GM18502 (cell line): ENCODE measurements around the gene ADD1.

Experiments
- ATAC-seq: cut with Tn5 transposase; IDR thresholded peaks from one replicate; pipeline ENCODE4 v1.9.1; 2021; ENCODE audit warnings: mild to moderate bottlenecking; ENCODE audit not compliant: unreplicated experiment, poor library complexity

The ADD1 gene

GRCh38 chr4:2855584-2855983 lies 11.9 kb downstream of the ADD1 start:
- ATAC-seq, result no peak

- no peak for ATAC-seq
Measured at GRCh38 chr4:2856266-2856665, 12.6 kb downstream of the ADD1 start.

GRCh38 chr4:2857349-2857927 lies 13.8 kb downstream of the ADD1 start:
- ATAC-seq, result no peak

DNA sequence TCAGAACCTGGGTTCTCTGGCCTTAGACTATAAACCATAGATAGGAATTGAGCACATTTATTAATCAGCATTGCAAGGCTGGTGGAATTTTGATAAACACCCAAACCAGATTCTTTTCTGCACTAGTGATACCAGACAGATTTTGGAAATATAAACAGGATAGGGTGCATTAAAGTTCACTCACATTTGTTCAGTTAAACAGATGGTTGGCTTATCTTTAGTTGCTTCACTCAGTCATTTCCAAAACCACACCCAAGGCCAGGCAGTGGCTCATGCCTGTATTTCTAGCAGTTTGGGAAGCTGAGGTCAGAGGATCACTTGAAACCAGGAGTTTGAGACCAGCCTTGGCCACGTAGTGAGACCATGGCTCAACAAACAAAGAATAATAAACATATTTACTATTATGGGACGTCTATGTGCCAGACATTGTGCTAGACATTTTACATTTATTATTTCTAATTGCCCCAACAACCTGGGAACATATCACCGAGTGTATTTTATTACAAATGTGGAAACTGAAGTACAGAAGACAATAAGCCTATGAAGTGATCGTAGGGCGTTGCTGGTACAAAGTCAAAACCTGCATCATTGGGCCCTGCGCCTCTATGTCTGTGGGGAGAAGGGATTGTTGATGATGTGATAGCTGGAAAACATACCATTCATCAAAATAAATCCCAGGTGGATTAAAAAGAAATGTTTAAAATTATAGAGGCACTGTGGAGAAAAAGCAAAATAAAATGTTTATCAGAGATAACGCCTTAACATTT lies 15.0 kb downstream of the ADD1 start:
- no peak for ATAC-seq

DNA sequence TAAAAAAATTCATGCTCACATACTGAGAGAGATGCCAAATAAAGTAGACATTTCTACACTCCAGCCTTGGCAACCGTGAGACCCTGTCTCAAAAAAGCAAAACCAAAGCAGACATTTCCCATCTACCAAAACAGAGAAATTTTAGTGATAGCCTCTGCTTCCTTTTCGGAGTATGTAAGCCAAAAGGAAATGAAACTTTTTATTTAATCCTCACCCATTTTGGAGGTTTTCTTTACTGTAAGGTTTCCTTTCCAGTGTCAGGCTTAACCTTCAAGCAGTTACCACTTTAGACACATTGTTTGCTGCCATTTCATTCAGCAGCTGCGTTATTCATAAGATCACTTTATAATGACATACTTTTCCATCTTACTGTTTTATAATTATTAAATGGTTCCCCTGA lies 15.9 kb downstream of the ADD1 start:
- ATAC-seq, result no peak

- ATAC-seq, result no peak
Measured at GRCh38 chr4:2860391-2861348, 17.0 kb downstream of the ADD1 start.

- ATAC-seq, result no peak
Measured at GRCh38 chr4:2861631-2862436, 18.2 kb downstream of the ADD1 start.

GRCh38 chr4:2862528-2862927 lies 18.9 kb downstream of the ADD1 start:
- ATAC-seq, result no peak

DNA sequence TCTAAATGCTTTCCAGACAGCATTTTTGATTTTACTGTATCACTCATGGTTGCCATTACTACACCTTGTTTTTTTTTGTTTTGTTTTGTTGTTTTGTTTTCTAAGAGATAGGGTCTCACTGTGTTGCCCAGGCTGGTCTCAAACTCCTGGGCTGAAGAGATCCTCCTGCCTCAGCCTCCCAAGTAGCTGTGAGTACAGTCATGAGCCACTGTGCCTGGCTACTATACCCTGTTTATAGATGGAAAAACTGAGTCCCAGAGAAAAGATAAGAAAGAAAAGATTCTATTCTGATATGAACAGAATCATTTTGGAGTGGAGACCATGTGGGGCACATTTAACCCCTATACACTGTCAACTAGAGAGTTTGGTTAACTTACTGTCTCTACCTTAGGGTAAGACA lies 20.0 kb downstream of the ADD1 start:
- no peak for ATAC-seq

- ATAC-seq, result no peak
Measured at GRCh38 chr4:2865196-2865780, 21.6 kb downstream of the ADD1 start.

GRCh38 chr4:2866160-2866861 lies 22.7 kb downstream of the ADD1 start:
- ATAC-seq, result no peak

GRCh38 chr4:2866891-2867290 lies 23.2 kb downstream of the ADD1 start:
- no peak for ATAC-seq

DNA sequence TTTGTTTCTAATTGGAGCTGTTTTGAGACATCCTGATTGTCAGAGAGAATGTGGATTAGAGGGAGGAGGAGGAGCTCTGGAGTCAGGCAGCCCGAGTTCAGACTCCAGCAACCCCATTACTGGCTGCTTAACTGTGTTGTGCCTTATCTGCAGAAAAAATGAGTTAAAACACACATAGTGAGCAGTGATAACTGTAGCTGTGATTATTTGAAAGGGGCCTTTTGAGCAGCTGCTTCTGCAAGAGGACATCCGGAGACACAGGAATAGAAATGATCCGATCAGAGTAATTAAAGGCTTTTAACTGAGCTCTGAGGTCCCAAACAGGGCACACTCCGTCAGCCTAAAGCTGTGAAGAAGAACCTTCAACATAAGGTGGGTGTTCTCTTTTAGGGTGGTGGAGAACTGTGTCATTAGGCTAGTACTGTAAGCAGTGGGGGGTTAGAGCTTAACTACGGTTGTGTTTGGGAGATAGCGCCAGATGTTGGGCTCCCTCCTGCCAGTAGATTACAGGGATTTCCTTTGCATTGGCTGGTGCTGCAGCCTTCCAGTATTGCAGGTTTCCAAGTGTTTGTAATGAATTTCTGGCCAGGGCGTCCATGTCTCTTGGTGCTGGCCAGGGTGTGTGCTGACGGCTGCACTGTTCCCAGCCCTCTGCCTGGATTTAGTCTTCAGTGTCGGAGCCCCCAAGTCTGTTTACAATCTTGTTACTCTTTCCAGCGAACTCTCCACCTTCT lies 24.3 kb downstream of the ADD1 start:
- ATAC-seq, result no peak

- ATAC-seq, result no peak
Measured at GRCh38 chr4:2868877-2869487, 25.3 kb downstream of the ADD1 start.

GRCh38 chr4:2869659-2870058 lies 26.0 kb downstream of the ADD1 start:
- ATAC-seq, result no peak

- ATAC-seq, result no peak
Measured at GRCh38 chr4:2870082-2870481, 26.4 kb downstream of the ADD1 start.

GRCh38 chr4:2871466-2871865 lies 27.8 kb downstream of the ADD1 start:
- no peak for ATAC-seq

GRCh38 chr4:2871911-2872310 lies 28.3 kb downstream of the ADD1 start:
- ATAC-seq, result no peak
